HG02678 (cell line): ENCODE data around the gene IGFL3.

Experiments used
- ATAC-seq: cut with Tn5 transposase; IDR thresholded peaks from one replicate; pipeline ENCODE4 v1.9.1; 2021; ENCODE audit warnings: mild to moderate bottlenecking, moderate library complexity; ENCODE audit not compliant: unreplicated experiment

The IGFL3 gene

GRCh38 chr19:46077815-46078167 is 46.7 kb downstream of the IGFL3 start:
- ATAC-seq = no peak

- ATAC-seq = no peak
Observed at GRCh38 chr19:46076951-46077814, 47.3 kb downstream of the IGFL3 start.

- no peak for ATAC-seq
Observed at GRCh38 chr19:46076031-46076880, 48.2 kb downstream of the IGFL3 start.

- no peak for ATAC-seq
Observed at GRCh38 chr19:46073268-46073922, 51.1 kb downstream of the IGFL3 start.
